Hepatocyte (in vitro differentiated cells): Measurements from ENCODE around the gene ALX3.

Source experiments
- EZH2 ChIP-seq: fragments of 200-600 bp; sonication (generic); IDR thresholded peaks from 2 replicates; pipeline ENCODE4 v1.6.1; 2016; ENCODE audit warnings: antibody characterized with exemption, mild to moderate bottlenecking, borderline replicate concordance
- TF ChIP-seq, protein P1 (sequence below): fragments of 200-600 bp; sonication (generic); IDR thresholded peaks from 2 replicates; pipeline ENCODE4 v1.5.1; 2016; ENCODE audit warnings: antibody characterized with exemption, mild to moderate bottlenecking; ENCODE audit not compliant: poor library complexity

- TF ChIP-seq, protein P1, sequence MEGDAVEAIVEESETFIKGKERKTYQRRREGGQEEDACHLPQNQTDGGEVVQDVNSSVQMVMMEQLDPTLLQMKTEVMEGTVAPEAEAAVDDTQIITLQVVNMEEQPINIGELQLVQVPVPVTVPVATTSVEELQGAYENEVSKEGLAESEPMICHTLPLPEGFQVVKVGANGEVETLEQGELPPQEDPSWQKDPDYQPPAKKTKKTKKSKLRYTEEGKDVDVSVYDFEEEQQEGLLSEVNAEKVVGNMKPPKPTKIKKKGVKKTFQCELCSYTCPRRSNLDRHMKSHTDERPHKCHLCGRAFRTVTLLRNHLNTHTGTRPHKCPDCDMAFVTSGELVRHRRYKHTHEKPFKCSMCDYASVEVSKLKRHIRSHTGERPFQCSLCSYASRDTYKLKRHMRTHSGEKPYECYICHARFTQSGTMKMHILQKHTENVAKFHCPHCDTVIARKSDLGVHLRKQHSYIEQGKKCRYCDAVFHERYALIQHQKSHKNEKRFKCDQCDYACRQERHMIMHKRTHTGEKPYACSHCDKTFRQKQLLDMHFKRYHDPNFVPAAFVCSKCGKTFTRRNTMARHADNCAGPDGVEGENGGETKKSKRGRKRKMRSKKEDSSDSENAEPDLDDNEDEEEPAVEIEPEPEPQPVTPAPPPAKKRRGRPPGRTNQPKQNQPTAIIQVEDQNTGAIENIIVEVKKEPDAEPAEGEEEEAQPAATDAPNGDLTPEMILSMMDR, result no peak
- no peak for TF ChIP-seq EZH2
Observed at GRCh38 chr1:110111081-110111480, 40.6 kb upstream of the ALX3 start.
